ENCODE measurements around the gene HLA-DMB.

The HLA-DMB gene

DNA sequence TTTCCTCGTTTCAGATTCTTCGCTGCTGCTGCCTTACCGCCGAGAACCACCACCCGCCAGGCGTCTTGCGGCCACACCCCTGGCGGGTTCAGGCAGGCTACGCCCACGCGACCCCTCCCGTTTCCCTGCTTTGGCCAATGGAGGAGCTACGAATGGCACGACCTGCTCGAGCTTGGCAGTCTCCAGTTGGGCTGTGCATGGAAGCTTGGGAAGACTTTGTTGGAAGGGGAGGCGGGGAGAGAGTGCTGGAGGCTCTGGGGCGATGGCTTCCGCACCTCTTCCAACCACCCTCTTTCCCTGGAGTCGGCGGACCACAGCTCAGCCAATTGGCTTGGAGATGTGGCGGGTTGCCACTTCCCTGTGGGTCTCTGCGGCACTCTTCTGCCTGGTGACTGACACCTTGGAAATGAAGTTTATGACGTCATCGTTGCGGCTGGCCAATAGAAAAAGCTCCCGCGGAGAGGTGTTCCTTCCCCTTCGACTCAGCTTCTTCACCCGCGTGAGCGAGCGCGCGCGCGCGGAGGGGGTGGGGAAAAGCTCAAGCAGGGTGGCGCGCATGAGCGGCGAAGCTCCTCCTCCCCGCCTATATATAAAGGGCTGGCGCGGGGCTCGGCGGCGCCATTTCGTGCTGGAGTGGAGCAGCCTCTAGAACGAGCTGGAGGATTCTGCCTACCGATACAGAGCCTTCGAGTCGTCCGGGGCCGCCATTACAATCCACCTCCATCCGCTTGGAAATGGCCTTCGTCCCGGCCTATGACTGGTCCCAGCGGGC, 30.9 kb upstream of the HLA-DMB start:
- DNase-seq, result peak; percentile 97 to 99

DNA sequence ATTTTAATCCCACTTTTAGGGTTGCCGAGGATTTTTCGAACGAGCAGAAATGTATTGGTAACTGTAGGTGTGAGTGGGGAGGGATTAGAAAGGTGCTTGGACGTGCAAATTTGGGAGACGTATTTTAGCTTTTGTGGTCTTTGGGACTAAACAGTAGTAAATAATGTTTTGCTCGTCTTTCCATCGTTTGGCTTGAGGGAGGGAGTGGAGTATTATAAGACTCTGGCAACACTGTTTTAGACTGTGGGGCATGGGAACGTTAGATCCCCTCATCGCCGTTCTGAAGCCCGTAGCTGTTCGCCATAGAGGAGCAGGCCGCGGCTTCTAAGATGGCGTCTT, 30.4 kb upstream of the HLA-DMB start:
- no peak for DNase-seq

DNA sequence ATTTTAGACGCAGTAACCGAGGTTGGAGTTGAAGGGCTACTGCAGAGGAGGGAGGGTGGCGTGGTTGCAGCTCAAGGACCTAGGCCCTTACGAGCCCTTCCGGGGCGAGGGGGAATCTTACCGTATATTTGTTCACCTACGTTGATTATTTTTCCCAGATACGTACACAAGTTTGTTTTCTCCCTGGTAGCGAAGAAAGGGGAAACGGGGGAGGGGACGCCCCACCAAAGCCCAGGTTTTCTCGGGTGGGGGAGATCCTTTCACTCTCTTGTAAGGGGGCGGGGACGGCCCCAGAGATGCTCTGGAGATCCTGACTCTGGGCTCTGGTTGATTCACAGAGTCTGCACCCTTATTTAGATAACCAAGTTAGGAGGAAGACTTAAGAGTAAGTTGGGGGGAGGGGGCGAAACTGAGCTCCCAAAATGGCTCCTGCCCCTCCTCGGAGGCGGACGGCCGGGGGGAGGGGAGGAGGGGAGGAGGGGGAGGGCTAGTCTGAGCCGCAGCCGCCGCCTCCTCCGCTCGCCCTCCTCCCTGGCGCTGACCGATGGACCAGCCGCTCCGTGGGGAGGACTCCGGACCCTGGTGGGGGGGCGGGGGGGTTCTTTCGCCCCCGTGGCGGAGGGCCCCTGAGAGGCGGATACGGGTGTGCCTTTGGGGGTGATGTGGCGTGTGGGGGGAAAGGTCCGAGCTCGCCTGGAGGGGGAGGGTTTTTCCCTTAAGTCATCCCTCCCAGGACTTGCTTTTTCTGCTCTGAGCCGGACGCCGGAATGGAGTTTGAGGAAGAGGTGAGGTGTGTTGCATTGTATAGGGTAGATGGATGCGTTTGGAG, 29.8 kb upstream of the HLA-DMB start:
- DNase-seq, result peak in 1 of 2 donors; percentile 78

DNA sequence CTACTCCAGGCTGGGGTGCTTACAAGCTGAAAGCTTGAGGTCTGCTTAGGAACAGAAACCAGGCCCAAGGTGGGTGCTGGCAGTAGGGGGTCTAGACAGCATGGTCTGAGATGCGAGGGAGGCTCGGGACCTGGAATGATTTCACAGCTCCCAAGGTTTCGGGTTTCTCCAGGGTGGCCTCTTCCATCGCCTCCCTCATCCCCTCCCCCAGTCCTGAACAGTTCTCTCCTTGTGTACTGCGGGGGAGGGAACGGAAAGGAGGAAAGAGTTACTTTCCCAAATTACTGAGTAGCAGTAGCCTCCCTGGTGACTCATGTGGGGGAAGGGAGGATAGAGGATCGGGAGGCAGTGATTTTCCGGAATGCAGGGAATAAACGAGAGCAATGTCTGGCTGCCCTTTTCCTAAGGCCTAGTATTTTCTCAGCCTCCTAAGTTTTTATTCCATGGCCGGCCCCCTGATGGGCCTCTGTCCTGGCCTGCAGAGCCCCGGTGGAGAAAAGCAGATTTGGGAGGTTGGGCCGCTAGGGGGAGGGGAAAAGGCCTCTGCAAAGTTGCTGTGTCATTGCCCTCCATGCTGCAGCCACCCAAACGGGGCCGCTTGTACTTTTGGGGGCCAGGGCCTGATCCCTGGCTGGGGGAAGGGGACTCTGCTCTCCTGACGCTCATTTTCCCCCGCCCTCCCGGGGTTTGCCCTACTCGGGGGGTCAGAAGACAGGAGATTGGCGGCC, 29.0 kb upstream of the HLA-DMB start:
- peak; percentile 74 to 80 for DNase-seq

DNA sequence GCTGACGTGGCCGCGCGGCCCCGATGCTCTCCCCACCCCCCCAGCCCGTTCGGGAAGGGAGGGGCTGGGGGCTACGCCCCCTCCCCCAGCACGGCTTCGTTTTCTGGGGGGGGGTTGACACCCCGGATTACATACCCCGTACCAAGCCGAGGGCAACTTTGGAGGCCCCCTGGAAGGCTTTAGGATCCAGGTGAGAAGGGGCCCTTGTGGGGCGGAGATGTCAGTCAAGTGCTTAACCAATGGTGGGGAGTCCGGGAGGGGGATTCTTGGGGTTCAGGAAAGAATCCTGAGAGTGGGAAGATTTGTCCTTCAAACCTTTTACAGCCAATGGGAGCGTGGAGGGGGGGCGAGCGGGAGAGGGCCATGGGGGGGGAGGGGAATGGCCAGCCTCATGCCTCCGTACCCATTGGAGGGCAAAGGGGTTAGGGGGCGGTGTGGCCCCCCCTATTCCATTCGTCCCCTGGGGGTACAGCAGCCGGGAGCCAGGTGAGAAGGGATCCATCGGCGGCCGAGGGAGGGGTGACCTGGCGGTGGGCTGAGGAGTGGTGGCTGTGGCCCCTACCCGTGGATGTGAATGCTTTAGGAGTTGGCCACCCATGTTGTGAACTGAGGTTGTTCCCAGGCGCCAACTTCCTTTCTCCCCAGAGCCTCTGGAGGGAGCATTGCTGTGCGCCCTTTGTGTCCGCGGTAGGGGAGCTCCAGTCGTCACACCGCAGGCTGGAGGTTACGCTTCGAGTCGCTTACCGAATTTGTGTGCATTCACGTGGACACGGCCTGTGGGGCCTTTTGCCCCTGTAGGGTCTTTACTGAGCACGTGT, 28.2 kb upstream of the HLA-DMB start:
- peak in 1 of 2 donors; percentile 74 for DNase-seq

DNA sequence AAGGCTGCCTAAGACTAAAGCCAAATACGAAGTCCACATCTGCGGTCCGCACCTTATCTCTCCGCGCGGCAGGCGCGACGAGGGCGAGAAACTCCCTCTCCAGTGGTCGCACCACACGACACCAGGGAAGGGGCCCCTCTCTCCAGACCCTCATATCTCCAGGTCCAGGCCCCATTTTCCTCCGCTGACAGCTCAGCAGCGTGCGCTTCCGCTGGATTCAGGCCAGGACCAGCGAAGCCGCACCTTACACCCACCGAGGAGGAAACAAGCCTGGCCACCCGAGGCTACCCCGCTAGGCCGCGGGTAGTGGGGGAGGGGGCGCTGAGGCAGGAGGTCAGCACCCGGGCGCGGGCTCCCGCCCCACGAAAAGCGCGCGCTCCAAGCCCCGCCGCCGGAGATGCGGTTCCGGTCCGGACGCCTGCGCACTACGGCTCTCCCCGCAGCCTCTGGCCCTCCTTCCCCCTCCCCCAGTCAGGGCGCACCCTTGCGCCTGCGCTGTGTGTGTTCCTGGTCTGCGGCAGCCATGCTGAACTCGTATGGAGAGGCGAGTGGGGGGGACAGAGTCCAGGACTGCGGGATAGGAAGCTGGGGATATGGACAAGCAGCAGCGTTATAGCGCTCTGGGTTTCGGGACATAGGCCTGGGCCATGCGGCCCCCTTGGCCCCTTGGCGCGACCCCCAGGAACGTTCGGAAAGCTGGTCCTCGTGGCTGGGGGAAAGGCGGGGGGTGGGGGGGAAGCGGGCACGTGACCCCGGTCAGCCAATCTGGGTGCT, 27.5 kb upstream of the HLA-DMB start, which contains the start of gene BRD2:
TSS of gene BRD2 (plus strand) at position 502 of the 774 bp plus-strand sequence. CDS start 4,305 bp downstream, outside the sequence.
- peak; percentile 90 to 96 for DNase-seq

DNA sequence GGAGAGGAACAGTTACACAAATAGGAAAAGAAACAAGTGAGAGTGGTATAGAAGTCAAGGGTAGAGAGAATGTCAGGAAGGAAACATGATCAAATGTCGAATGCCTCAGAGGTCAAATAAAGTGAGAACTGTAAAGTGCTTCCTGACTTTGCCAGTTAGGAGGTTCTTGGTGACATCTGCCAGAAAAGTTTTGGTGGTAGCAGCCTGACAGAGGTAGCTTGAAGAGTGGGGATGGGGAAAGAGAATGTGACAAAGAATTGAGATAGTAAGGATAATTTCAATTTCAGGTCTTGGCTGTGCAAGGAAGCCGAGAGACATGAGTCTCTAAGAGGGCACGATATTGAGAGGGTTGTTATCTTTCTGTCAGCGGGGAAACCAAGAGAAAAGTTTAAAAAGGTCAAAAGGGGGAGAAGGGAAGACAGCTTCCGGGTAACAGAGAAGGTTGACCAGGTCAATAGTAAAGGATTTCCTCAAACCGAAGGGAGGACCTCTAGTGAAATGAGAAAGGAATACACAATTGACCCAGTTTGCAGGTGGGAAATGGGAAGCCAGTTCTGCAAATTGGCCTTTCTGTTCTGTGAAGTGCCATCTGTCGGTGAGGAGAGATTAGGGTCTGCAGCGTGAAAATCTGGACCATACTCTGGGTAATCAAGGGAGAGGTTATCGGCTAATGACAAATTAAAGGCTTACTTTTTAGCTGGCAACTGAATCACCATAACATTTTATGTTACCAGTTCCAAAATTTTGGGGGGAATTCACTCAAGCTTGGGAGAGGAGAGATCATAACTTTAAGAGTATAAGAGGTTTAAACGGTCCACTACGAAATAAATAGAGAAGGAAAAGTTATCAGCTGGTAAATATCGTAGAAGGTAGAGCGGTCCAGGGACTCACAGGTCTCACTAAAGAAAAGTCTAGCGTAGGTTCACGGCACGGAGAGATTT, 26.6 kb upstream of the HLA-DMB start:
- no peak for DNase-seq

DNA sequence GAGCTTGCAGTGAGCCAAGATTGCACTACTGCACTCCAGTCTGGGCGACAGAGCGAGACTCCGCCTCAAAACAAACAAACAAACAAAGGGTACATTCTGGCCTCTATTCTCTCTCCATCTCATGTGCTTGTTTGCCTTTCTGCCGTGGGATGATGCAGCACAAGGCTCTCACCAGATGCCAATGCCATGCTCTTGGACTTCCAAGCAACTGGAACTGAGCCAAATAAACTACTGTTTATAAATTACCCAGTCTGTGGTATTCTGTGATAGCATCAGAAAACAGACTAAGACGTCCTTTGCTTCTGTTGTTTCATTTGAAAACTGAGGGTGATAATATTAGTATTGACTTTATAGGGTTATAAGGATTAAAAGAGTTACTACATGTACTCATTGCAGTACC, 23.9 kb upstream of the HLA-DMB start:
- no peak for DNase-seq

DNA sequence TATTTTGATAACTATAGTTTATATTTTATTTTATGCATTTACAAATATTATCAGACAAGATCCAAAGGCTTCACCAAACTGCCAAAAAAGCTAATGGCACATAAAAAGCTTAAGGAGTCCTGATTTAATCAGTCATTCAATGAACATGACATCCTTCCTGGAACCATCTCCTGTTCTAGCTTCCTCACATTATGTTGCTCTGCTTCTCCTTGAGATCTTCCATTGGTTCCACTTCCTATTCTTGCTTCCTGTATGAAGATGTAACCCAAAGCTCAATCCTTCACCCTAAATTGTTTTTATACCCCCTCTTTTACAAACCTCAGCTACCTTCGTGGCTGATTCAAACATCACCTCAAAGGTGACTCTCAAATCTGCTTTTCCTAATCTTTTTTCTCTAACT, 23.0 kb upstream of the HLA-DMB start:
- DNase-seq, result no peak

DNA sequence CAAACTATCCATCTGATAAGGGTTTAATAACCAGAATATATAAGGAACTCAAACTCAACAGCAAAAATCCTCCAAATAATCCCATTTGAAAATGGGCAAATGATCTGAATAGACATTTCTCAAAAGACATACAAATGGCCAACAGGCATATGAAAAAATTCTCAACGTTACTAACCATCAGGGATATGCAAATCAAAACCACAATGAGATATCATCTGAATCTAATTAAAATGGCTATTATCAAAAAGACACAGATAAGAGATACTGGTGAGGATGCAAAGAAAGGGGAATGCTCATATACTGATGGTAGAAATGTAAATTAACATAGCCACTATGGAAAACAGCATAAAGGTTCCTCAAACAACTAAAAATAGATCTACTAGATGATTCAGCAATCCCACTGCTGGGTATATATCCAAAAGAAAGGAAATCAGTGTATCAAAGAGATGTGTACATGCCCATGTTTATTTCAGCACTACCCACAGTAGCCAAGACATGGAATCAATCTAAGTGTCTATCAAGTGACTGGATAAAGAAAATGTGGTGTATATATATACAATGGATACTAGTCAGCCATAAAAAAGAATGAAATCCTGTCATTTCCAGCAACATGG, 21.5 kb upstream of the HLA-DMB start:
- DNase-seq, result no peak

DNA sequence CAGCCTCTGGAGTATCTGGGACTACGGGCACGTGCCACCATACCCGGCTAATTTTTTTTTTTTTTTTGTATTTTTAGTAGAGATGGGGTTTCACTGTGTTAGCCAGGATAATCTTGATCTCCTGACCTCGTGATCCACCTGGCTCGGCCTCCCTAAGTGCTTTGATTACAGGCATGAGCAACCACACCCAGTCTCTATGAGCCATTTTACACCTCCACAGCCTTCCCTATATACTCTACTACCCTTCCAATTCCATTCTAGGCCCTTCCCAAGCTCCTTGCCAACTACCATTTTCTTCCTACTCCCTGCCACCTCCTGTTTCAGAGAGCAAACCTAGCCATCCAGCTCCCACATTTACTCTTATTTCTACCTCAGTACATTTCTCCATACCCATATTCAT, 19.7 kb upstream of the HLA-DMB start:
- DNase-seq, result no peak

DNA sequence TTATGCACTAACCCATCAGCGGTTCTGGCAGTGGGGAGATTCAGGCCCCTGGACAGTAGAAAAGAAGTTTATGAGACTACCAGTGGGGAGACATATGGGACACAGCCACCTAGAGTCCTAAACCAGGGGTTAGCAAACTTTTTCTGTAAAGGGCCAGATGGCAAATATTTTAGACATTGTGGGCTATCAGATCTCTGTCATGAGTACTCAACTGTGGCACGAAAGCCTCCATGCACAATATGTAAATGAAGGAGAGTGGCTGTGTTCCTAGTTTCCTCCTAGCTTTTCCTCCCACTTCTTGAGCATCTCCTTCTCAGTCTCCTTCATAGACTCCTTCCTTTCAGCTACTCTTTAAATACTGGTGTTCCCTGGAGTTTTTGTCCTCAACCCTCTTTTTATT, 15.3 kb upstream of the HLA-DMB start:
- no peak for DNase-seq

DNA sequence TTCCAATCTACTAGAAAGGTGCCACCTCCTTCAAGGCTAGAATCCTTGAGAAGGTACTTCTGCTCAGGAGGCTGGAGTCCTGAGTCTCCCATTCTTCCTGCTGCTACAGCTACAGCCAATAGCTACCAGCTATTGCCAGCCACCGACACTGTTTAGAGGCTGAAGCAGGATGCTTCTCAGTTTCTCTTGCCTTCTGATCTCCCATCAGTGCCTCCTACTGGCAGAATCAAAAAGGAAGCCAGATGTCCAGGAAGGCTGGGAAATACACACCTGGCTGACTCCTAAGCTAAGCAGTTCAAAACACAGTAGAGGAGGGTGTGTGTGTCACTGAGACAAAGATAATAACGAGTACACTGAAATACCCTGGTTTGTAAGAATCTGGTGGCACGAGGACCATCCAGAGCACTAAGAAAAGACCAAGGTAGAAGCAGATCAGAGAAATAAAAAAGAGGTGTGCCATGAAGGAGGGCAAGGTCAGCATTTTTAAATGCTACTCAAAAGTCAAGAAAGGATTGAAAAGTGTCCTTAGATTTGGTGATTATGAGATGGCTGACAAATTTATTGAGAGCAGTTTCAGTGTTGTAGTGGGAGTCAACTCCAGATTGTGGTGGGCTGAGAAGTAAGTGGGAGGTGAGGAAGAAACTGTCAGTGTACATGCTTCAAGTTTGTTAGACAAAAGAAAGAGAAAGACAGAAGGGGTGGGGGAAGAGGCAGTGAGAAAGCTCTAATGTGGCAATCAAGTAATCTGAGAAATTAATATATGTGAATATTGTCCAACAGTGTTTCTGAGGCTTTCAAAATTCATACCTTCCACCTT, 14.4 kb upstream of the HLA-DMB start:
- DNase-seq, result no peak

DNA sequence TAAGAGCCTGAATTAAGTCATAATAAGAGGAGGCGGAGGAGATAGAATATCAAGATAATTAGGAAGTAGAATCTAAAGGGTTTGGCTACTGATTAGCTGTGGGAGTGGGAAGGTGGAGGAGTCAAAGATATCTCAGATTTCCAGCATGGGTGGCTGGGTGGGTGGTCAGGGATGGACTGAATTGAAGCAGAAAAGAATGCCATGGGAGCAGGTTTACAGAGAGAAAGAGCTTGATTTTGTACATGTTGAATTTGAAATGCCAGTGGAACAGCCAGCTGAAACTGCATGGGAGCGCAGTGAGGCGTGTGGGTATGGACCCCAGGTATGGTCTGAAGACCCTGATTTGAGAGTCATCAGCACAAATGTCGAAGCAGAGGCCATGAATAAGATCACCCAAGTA, 13.4 kb upstream of the HLA-DMB start:
- no peak for DNase-seq

DNA sequence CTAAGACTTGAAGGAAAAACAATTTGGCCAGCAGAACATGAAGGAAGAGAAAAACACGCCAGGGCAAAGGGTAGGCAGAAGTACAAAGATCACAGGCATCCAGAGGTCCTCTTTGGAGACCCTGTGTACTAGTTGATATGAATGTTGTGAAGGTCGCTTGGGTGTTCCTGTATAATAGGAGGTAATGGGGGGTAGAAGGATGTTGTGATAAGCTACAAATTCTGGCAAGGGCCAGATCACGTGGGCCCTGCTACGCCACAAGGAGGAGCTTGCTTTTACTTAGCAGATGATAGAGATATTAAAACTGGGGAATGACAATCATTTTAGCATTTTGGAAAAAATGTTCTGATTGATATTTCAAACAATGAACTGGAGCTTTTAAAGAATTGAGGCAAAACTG, 12.9 kb upstream of the HLA-DMB start:
- DNase-seq, result no peak

DNA sequence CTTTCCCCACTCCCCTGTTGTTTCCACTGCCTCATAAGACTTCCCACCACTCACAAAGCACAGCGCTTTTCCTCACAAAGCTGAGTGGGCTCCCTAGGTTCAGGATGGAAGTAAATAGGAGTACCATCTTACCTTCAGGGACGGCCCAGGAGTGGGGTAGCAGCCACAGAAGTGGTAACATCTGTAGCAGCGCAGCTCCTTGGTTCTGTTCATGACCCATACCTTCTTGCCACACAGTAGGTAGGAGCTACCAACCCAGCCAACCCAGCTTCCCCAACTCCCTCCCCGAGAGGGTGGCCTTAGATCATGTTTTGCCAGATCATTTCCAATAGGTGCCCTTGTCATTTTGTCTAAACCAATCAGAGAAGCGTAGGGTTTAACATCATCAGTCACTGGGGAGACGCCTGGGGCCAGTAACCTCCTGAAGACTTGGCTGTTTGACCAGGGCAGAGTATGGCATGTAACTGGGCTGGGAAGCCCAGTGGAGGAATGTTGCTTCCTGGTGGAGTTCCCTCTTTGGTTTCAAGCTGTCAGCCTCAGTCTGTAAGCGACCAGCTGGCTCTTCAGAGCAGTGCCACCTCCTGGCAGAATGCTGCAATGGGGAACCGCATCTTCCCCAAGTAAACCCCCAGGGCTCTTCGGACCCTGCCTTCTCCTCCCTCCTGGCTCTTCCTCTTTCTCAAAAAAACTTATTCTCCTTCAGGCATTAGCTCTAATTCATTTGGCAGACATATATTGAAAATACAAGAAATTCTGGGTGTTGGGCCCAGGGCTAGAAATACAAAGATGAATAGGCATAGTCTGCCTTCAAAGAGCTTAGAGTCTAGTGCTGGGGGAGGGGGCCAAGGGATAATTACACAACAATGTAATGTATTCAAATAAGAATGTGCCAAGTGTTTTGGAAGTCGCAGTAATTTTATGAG, 12.2 kb upstream of the HLA-DMB start, which contains the start of gene HLA-DMA:
TSS of gene HLA-DMA (minus strand) at position 281 of the 923 bp plus-strand sequence. CDS start at position 220, 61 bp downstream.
- DNase-seq, result peak; percentile 53 to 100

DNA sequence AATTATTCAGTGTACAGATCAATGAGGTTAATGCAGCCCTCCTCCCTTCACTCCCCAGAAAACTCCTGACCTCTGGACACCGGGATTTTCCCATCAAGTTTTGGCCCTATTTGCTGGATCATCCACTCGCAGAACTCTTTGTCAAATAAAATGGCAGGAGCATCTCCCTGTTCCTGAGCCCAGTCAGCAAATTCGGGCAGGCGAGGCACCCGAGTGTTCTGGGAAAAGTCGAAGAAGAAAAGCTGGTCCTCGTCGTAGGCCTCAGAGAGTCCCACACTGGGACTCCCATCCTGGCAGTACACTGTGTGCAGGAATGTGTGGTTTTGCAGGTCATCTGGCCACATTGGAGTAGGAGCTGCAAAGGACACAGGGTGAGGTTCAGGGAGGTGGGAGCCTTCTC, 9.6 kb upstream of the HLA-DMB start:
- DNase-seq, result no peak

DNA sequence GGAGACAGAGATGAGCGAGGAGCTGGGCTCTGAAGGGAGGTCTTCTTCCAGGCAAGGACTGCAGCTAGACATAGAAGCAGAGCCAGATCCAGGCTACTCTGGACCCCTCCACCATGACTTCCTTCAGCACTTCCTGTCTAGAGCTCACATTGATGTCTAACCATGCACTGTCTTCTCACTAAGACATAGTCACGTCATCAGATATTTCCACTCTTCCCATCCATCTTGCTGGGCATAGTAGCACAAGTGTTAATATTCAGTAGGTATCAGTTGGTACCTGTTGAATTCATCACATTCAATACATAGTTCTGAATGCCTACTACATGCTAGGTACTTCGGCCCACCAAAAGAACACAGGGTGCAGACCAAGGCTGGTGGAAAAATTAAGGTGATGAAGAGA, 9.2 kb upstream of the HLA-DMB start:
- no peak for DNase-seq

Measured in bone marrow (tissue), 2 donors.